ENCODE results near the gene GABRA5.

DNA sequence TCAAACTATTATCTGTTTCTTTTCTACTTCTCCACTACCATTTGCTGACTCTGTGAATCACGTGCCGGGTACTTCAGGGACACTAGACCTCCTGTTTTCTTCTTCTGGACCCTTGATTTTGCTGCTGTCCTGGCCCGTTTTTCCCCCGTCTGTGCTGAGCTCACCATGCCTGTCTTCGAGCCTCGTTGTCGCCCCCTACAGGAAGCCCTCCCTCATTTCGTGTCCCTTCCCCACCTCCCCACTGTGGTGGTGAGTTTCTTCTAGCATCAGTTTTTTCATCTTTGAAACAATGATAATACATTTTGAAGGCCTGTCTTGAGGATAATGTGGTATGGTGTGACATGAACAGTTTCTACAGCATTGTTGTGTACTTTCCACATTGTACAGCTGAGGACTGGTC is 117.0 kb downstream of the GABRA5 start:
- no peak for TF ChIP-seq EZH2 (IDR thresholded peaks at IDR 0.05; ENCODE audit: borderline replicate concordance, low read length)
- TF ChIP-seq, protein P1, sequence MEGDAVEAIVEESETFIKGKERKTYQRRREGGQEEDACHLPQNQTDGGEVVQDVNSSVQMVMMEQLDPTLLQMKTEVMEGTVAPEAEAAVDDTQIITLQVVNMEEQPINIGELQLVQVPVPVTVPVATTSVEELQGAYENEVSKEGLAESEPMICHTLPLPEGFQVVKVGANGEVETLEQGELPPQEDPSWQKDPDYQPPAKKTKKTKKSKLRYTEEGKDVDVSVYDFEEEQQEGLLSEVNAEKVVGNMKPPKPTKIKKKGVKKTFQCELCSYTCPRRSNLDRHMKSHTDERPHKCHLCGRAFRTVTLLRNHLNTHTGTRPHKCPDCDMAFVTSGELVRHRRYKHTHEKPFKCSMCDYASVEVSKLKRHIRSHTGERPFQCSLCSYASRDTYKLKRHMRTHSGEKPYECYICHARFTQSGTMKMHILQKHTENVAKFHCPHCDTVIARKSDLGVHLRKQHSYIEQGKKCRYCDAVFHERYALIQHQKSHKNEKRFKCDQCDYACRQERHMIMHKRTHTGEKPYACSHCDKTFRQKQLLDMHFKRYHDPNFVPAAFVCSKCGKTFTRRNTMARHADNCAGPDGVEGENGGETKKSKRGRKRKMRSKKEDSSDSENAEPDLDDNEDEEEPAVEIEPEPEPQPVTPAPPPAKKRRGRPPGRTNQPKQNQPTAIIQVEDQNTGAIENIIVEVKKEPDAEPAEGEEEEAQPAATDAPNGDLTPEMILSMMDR (conservative IDR thresholded peaks at IDR 0.05 in 1 of 2, IDR thresholded peaks at IDR 0.05 in 1 of 2; ENCODE audit: extremely low read depth in 1 of 2, insufficient read depth in 1 of 2, low read depth in 1 of 2, low read length in 2 of 2) = no peak

Data from mammary epithelial cell (primary cell).